Trophoblast cell (in vitro differentiated cells and primary cell): Measurements from ENCODE around the gene MBNL2.
"Not testable (repeated sequence)": the region's sequence is repeated elsewhere in the genome, so short reads cannot be mapped to it uniquely, and the experiment has no call there.

Experiments used
- DNase-seq, 2 donors: peaks; one replicate each; pipeline ENCODE4 v3.0.0-alpha.2; 2016
- H2AFZ ChIP-seq: 2 replicates; pipeline ENCODE4 v1.6.1; 2013; ENCODE audit warnings: low read length, moderate library complexity, mild to moderate bottlenecking; ENCODE audit not compliant: insufficient read depth, poor library complexity
- H2AK5ac ChIP-seq: 2 replicates; pipeline ENCODE4 v1.6.1; 2013; ENCODE audit warnings: mild to moderate bottlenecking, low read length
- H2BK120ac ChIP-seq: 2 replicates; pipeline ENCODE4 v1.6.1; 2013; ENCODE audit warnings: low read length, mild to moderate bottlenecking, moderate library complexity; ENCODE audit not compliant: insufficient read depth, poor library complexity
- H2BK12ac ChIP-seq: 2 replicates; pipeline ENCODE4 v1.6.1; 2013; ENCODE audit warnings: mild to moderate bottlenecking, low read length, moderate library complexity
- H2BK5ac ChIP-seq: 2 replicates; pipeline ENCODE4 v1.6.1; 2013; ENCODE audit warnings: low read length, low read depth, moderate library complexity, mild to moderate bottlenecking; ENCODE audit not compliant: poor library complexity
- H3K14ac ChIP-seq: 2 replicates; pipeline ENCODE4 v1.6.1; 2013; ENCODE audit warnings: mild to moderate bottlenecking, low read length
- H3K18ac ChIP-seq: 2 replicates; pipeline ENCODE4 v1.6.1; 2013; ENCODE audit warnings: mild to moderate bottlenecking, low read length
- H3K23ac ChIP-seq: 2 replicates; pipeline ENCODE4 v1.6.1; 2013; ENCODE audit warnings: low read length
- H3K27ac ChIP-seq: 2 replicates; pipeline ENCODE4 v1.5.1; 2013; ENCODE audit warnings: low read depth, mild to moderate bottlenecking, inconsistent platforms, low read length, moderate library complexity
- H3K27me3 ChIP-seq: 2 replicates; pipeline ENCODE4 v1.6.1; 2013; ENCODE audit warnings: inconsistent platforms, mild to moderate bottlenecking, low read length, moderate library complexity; ENCODE audit not compliant: insufficient read depth
- H3K36me3 ChIP-seq, 2 experiments: 1 replicate in 1 of 2; 2 replicates in 1 of 2; pipeline ENCODE4 v1.6.1; 2013; ENCODE audit warnings: low read length in 2 of 2, mild to moderate bottlenecking in 2 of 2, moderate library complexity in 1 of 2; ENCODE audit not compliant: insufficient read depth in 2 of 2, control insufficient read depth in 1 of 2
- H3K4ac ChIP-seq: 2 replicates; pipeline ENCODE4 v1.6.1; 2013; ENCODE audit warnings: low read depth, mild to moderate bottlenecking, low read length, moderate library complexity
- H3K4me1 ChIP-seq, 2 experiments: 1 replicate in 1 of 2; 2 replicates in 1 of 2; pipeline ENCODE4 v1.6.1; 2013; ENCODE audit warnings: low read length in 2 of 2, mild to moderate bottlenecking in 2 of 2, moderate library complexity in 1 of 2; ENCODE audit not compliant: insufficient read depth in 2 of 2, control insufficient read depth in 1 of 2
- H3K4me2 ChIP-seq: 2 replicates; pipeline ENCODE4 v1.6.1; 2013; ENCODE audit warnings: inconsistent platforms, mild to moderate bottlenecking, low read length, moderate library complexity
- H3K4me3 ChIP-seq: 2 replicates; pipeline ENCODE4 v1.5.1; 2013; ENCODE audit warnings: mild to moderate bottlenecking, low read depth, low read length, inconsistent platforms
- H3K79me1 ChIP-seq: one replicate; pipeline ENCODE4 v1.6.1; 2013; ENCODE audit warnings: low read length
- H3K79me2 ChIP-seq: 2 replicates; pipeline ENCODE4 v1.6.1; 2013; ENCODE audit warnings: low read length, mild to moderate bottlenecking; ENCODE audit not compliant: control insufficient read depth, insufficient read depth, poor library complexity
- H3K9ac ChIP-seq: 2 replicates; pipeline ENCODE4 v1.6.1; 2013; ENCODE audit warnings: mild to moderate bottlenecking, low read length
- H3K9me3 ChIP-seq: 2 replicates; pipeline ENCODE4 v1.6.1; 2013; ENCODE audit warnings: low read depth, mild to moderate bottlenecking, control low read depth, inconsistent platforms, low read length; ENCODE audit not compliant: insufficient read depth
- H4K12ac ChIP-seq: 2 replicates; pipeline ENCODE4 v1.6.1; 2013; ENCODE audit warnings: low read depth, mild to moderate bottlenecking, low read length, moderate library complexity
- H4K8ac ChIP-seq: 2 replicates; pipeline ENCODE4 v1.6.1; 2013; ENCODE audit warnings: low read depth, mild to moderate bottlenecking, low read length, moderate library complexity
- H4K91ac ChIP-seq: one replicate; pipeline ENCODE4 v1.6.1; 2013; ENCODE audit warnings: low read depth, mild to moderate bottlenecking, low read length, moderate library complexity
- WGBS: extraction: QIAGEN DNeasy Blood & Tissue Kit; methylation state at CpG from one replicate; pipeline ENCODE4 v1.1.7; 2013; ENCODE audit warnings: missing lambda C conversion rate; ENCODE audit not compliant: insufficient read length, insufficient coverage; ENCODE audit errors: extremely low coverage; 5-methylcytosine and 5-hydroxymethylcytosine counted together

MBNL2 gene

GRCh38 chr13:97352012-97352411, 129.9 kb downstream of the MBNL2 start:
- H3K27me3 ChIP-seq, result not testable (repeated sequence)

GRCh38 chr13:97352815-97353214, 130.7 kb downstream of the MBNL2 start:
- Histone ChIP-seq H4K8ac (no peak overlapping the region), H2AK5ac (no peak overlapping the region), H3K9me3 (no peaks in the 10 kb centered on the region), H3K18ac (no peak overlapping the region), H3K9ac (no peak overlapping the region), H3K79me2 (no peaks in the 10 kb centered on the region), H2BK120ac (no peak overlapping the region), H3K27ac (no peak overlapping the region), H2BK12ac (no peak overlapping the region), H3K4ac (no peak overlapping the region), H3K79me1 (no peaks in the 10 kb centered on the region), H3K36me3 (peaks cover 17 to 34% of the 10 kb centered on the region in 2 experiments), H3K27me3 (no peaks in the 10 kb centered on the region), H4K12ac (no peak overlapping the region), H3K23ac (no peak overlapping the region), H3K4me1 (no peaks in the 10 kb centered on the region), H4K91ac (no peak overlapping the region), H3K14ac (no peak overlapping the region), H2BK5ac (no peak overlapping the region), H3K4me2 (no peak overlapping the region), H3K4me3 (no peak overlapping the region), H2AFZ (no peak overlapping the region)
- DNase-seq, result no peak

More at GRCh38 chr13:97352012-97352411, 129.9 kb downstream of the MBNL2 start:
- H3K4me1 ChIP-seq, H2BK12ac ChIP-seq, DNase-seq, H3K9me3 ChIP-seq, H3K79me2 ChIP-seq, H3K4ac ChIP-seq, H4K12ac ChIP-seq, H2AK5ac ChIP-seq, H3K23ac ChIP-seq, H3K79me1 ChIP-seq, H3K14ac ChIP-seq, H4K8ac ChIP-seq, H4K91ac ChIP-seq, H2BK120ac ChIP-seq, H3K18ac ChIP-seq, H3K4me3 ChIP-seq, H2AFZ ChIP-seq, H2BK5ac ChIP-seq, H3K9ac ChIP-seq, H3K27ac ChIP-seq, H3K4me2 ChIP-seq: not testable (repeated sequence)
- H3K36me3 ChIP-seq, result peaks cover 19 to 39% of the 10 kb centered on the region in 2 experiments
- WGBS, result no CpG with 5 or more reads among the region's 1 CpG

GRCh38 chr13:97353927-97354675, 132.0 kb downstream of the MBNL2 start:
- no peak overlapping the region for H3K14ac ChIP-seq
- H4K8ac ChIP-seq, result no peak overlapping the region
- H2BK120ac ChIP-seq, result no peak overlapping the region
- no peak overlapping the region for H3K4me3 ChIP-seq
- no peaks in the 10 kb centered on the region for H3K79me2 ChIP-seq
- no peak overlapping the region for H4K91ac ChIP-seq
- no peaks in the 10 kb centered on the region for H3K4me1 ChIP-seq
- no peak overlapping the region for H3K27ac ChIP-seq
- H3K36me3 ChIP-seq, result peaks cover 12 to 27% of the 10 kb centered on the region in 2 experiments
- H2BK5ac ChIP-seq, result no peak overlapping the region
- H2BK12ac ChIP-seq, result no peak overlapping the region
- H3K9ac ChIP-seq, result no peak overlapping the region
- H3K79me1 ChIP-seq, result no peaks in the 10 kb centered on the region
- H3K27me3 ChIP-seq, result no peaks in the 10 kb centered on the region
- no peak overlapping the region for H2AFZ ChIP-seq
- H3K9me3 ChIP-seq, result no peaks in the 10 kb centered on the region
- H3K4ac ChIP-seq, result no peak overlapping the region
- H3K4me2 ChIP-seq, result no peak overlapping the region
- WGBS, result no CpG with 5 or more reads among the region's 4 CpGs
- DNase-seq, result peak; percentile 70 to 78
- H4K12ac ChIP-seq, result no peak overlapping the region
- H2AK5ac ChIP-seq, result no peak overlapping the region
- no peak overlapping the region for H3K18ac ChIP-seq
- no peak overlapping the region for H3K23ac ChIP-seq

GRCh38 chr13:97354808-97355207, 132.7 kb downstream of the MBNL2 start:
- Histone ChIP-seq H2BK120ac (no peak overlapping the region), H3K27ac (no peak overlapping the region), H3K79me1 (no peaks in the 10 kb centered on the region), H2AFZ (no peak overlapping the region), H3K4me1 (no peaks in the 10 kb centered on the region), H3K18ac (no peak overlapping the region), H3K79me2 (no peaks in the 10 kb centered on the region), H2BK12ac (no peak overlapping the region), H3K23ac (no peak overlapping the region), H3K9me3 (no peaks in the 10 kb centered on the region), H3K27me3 (no peaks in the 10 kb centered on the region), H3K9ac (no peak overlapping the region), H4K91ac (no peak overlapping the region), H3K14ac (no peak overlapping the region), H3K4me2 (no peak overlapping the region), H3K36me3 (peaks cover 10 to 24% of the 10 kb centered on the region in 2 experiments), H2BK5ac (no peak overlapping the region), H3K4me3 (no peak overlapping the region), H4K12ac (no peak overlapping the region), H2AK5ac (no peak overlapping the region), H4K8ac (no peak overlapping the region), H3K4ac (no peak overlapping the region)
- WGBS, result 100% methylated on average over 2 of the region's 5 CpGs
- no peak for DNase-seq
